Stimulated activated CD4-positive, alpha-beta T cell treated with anti-CD3 and anti-CD28 coated beads, Interleukin-12 subunit alpha, Interleukin-12 subunit beta, amount 100 ng/mL, for 24 hours (primary cell): ENCODE measurements around the gene GPRC5C.

ENCODE experiments used
- DNase-seq, 2 experiments: peaks; one replicate each; pipeline ENCODE4 v3.0.0-alpha.2; 2020; ENCODE audit warnings: low read depth in 2 of 2

GPRC5C gene

GRCh38 chr17:74433421-74434121, 1.7 kb downstream of the GPRC5C start:
- no peak for DNase-seq

- DNase-seq: no peak
These were observed 4.0 kb downstream of the GPRC5C start for GRCh38 chr17:74435775-74436359.

- DNase-seq: no peak
These were observed 5.8 kb downstream of the GPRC5C start for GRCh38 chr17:74437702-74438101.

- DNase-seq: no peak
These were observed 8.0 kb downstream of the GPRC5C start for GRCh38 chr17:74439691-74440567.

GRCh38 chr17:74441537-74441936, 9.6 kb downstream of the GPRC5C start:
- no peak for DNase-seq

- no peak for DNase-seq
These were observed 10.4 kb downstream of the GPRC5C start for GRCh38 chr17:74442291-74442669.

- DNase-seq: no peak
These were observed 11.0 kb downstream of the GPRC5C start for GRCh38 chr17:74442670-74443515.

GRCh38 chr17:74443516-74444296, 11.8 kb downstream of the GPRC5C start:
- DNase-seq: no peak

- DNase-seq: no peak
These were observed 12.5 kb downstream of the GPRC5C start for GRCh38 chr17:74444406-74444805.

- no peak for DNase-seq
These were observed 13.3 kb downstream of the GPRC5C start for GRCh38 chr17:74445158-74445557.

GRCh38 chr17:74446551-74447500, 14.9 kb downstream of the GPRC5C start:
- DNase-seq: no peak

GRCh38 chr17:74447628-74448159, 15.8 kb downstream of the GPRC5C start:
- no peak for DNase-seq

GRCh38 chr17:74448756-74449155, 16.9 kb downstream of the GPRC5C start:
- no peak for DNase-seq

- DNase-seq: no peak
These were observed 17.4 kb downstream of the GPRC5C start for GRCh38 chr17:74449306-74449705.

- no peak for DNase-seq
These were observed 17.9 kb downstream of the GPRC5C start for GRCh38 chr17:74449773-74450172.

- DNase-seq: no peak
These were observed 18.3 kb downstream of the GPRC5C start for GRCh38 chr17:74450231-74450630.

GRCh38 chr17:74450925-74451403, 19.1 kb downstream of the GPRC5C start:
- no peak for DNase-seq

GRCh38 chr17:74451557-74451956, 19.7 kb downstream of the GPRC5C start:
- no peak for DNase-seq

- DNase-seq: no peak
These were observed 20.3 kb downstream of the GPRC5C start for GRCh38 chr17:74452033-74452840.
